CD4-positive, alpha-beta T cell treated with Interleukin-2 at 100 ng/mL for 4 hours (primary cell): ENCODE data around the gene ETV1.

Experiments used
- DNase-seq: peaks from one replicate; pipeline ENCODE4 v3.0.0-alpha.2; 2020; ENCODE audit warnings: low spot score

Gene ETV1

DNA sequence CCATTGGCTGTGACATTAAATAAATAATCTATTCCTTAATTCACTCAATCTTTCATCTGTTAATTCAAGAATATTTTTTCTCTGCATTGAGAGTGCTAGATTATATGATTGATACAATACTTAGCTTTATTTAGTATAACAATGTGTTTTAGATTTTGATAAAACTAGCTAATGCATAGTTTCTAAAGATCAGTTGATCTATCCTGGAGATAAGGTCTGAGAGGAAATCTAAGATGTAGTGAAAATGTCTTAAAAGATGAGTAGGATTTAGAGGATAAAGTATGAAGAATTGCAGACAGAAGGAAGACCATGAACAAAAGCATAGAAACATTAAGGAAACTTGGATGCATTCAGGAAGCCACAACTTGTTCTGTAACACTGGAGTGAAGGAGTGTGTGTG, 110.3 kb downstream of the ETV1 start:
- no peak for DNase-seq

DNA sequence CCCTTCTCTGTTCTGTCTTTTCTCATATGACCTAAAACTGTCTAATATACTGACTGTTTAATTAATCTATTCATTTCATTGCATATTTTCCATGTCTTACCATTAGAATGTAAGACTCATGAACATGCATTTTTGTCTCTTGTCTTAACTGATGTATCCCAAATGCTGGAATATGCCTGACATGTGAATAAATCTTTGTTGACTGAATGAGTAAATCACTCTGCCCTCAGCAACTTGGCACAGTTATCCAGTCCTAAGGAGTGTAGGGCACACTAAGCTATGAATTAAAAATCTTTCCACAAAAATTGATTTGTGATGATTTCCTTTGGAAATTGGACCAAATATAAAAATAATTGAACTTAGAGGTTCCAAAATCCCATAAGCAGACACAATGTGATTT, 111.3 kb downstream of the ETV1 start:
- no peak for DNase-seq

- no peak for DNase-seq
These were observed 113.9 kb downstream of the ETV1 start for GRCh38 chr7:13875496-13876074.

DNA sequence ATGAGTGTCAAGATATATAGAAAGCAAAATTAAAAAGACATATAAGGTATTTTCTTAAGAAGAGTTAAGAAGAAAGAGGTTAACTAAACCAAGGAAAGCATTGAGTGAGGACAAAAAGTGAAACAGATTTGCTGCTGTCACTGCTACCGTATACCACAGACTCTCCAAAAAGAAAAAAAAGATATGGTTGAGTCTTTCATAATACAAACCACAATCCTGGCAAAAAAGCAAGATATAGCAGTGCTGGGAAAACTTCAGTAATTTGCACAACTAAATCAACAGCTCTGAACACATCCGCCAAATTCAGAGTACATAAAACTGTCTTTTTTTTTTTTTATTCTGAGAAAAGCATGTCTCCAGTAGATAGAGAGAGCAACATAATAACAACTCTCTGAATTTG, 114.7 kb downstream of the ETV1 start:
- DNase-seq = no peak

- DNase-seq = no peak
These were observed 116.8 kb downstream of the ETV1 start for GRCh38 chr7:13872709-13873108.

DNA sequence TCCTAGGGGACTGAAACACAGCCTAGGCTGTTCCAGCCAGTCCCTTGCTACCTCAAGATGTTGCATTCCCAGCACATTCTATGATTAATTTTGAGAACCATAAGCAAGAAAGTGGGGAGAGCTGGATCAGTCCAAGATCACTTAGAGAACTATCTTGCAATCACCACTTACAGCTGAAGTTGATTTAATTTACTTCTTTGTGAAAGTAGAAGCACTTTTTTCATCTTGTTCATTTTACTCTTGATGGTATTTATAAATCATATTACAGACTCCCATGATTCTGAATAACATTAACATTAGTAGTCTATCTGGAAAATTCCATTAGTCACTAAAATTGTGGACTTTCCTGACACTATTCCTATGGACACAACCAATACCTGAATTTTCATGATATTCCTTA, 118.5 kb downstream of the ETV1 start:
- no peak for DNase-seq

DNA sequence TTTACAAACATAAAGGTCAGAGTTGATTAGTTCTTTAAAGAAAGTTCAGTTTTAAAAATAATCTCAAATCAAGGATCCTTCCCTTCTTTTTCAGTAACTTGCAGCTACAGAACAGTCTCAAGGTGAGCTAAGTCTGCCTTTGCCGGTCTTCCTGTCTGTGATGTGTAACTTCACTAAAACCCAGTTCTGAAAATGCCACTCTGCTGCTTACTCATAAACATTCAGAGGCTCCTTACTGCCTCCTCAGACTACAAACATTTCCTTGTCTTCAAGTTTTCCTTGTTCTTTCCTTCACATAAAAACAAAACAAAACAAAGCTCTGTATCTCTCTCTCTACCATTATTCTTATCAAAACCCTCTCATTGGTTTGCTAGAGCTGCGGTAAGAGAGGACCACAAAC, 128.7 kb downstream of the ETV1 start:
- DNase-seq = no peak

DNA sequence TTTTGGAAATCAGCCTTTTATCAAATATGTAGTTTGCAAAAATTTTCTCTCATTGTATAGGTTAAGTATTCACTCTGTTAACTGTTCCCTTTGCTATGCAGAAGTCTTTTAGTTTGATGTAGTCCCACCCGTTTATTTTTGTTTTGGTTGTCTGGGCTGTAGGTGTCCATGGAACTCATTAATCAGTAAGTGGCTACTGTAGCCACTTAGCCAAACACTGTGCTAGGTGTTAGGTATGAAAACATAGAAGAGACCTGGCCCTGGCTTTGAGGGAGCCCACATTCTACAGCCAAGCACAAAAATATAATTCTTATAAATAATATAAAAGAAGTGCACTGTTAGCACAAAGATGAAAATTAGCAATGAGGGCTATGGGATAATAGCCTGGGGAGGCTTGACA, 133.5 kb downstream of the ETV1 start:
- no peak for DNase-seq

DNA sequence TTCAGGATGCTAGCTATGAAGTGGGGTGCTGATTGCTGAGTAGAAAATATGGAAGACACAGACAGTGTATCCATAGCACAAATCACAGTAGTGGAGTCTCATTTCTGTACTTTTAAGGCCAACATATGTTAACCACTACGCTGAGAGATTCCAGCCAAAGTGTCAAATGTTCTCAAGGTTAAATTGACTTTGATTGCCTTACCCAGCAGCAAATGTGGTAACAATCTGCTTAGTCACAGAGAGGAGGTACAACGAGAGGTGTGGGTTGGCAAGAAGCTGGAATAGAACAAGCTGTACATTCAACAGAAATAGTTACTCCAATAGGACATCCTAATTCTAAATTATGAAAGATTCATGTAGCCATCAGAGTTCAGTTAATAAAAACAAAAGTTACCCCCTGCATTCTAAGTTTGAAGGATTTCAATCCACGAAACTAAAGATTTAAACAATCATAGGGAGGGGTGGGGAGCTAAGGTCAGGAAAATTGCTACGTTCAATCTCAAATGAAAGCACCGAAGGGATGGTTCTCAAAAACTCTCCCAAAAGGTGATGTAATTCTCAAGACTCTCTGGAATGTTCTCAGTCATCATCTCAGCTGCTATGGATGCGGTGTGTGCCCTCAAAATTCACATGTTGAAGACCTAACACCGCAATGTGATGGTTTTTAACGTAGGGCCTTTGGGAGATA, 137.0 kb downstream of the ETV1 start:
- DNase-seq = no peak

GRCh38 chr7:13851736-13852135, 137.7 kb downstream of the ETV1 start:
- no peak for DNase-seq

- peak; percentile 81 for DNase-seq
These were observed 139.2 kb downstream of the ETV1 start for GRCh38 chr7:13850185-13850752.

- DNase-seq = no peak
These were observed 140.1 kb downstream of the ETV1 start for GRCh38 chr7:13849163-13849892.

- DNase-seq = no peak
These were observed 140.8 kb downstream of the ETV1 start for GRCh38 chr7:13848681-13849131.

DNA sequence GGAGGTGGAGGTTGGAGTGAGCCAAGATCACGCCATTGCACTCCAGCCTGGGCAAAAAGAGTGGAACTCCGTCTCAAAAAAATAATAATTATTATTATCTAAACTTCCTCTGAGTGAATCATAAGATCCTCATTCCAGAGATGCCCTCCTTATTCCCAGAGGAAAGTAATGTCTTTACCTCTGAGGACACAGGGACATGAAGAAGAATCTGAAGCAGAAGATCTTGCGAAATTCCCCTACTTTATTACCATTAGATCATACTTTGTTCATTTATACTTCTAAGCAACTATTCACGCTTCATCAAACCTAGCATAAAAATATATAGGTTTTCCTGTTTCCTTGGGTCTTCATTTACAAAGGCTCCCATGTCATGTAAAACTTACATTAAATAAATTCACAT, 143.1 kb downstream of the ETV1 start:
- no peak for DNase-seq

DNA sequence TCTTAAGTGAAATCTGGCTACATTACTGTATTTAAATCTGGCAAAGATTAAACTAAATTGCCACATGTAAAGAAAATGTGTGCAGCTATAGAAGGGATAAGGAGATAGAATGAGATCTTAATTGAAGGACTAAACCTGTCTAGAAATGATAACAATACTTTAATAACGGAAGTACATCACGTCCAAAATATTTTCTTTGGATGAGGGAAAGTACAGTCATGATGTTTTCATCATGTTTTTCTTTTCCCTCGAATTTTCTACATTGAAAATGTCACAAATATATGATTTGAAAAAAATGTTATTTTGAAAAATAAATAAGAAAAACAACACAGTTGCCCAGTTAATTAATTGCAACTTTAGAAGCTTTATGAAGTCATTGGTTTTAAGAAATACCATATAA, 143.9 kb downstream of the ETV1 start:
- no peak for DNase-seq

- DNase-seq = no peak
These were observed 144.5 kb downstream of the ETV1 start for GRCh38 chr7:13844954-13845353.

DNA sequence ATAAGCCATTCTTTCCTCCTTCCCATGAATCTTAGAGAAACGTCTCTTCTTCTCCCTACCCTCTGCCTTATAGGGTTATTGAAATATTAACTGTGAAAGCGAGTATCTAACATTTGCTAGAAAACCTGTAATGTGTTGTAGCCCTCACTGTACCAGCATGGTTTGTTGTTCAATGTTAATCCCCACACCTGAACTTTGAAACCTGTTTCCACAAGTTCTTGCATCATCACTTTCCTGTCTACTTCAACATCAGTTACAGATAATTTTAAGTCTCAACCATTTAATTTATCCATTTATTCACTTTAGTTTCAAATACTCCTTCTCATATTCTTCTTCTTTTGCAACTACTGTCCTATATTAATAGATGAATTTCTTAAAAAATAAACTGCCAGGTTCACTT, 148.2 kb downstream of the ETV1 start:
- no peak for DNase-seq
